ENCODE data around the gene PHLDA2.
A peak's percentile ranks its signal among the peaks of the same experiment; 100 is the strongest.

PHLDA2 gene

DNA sequence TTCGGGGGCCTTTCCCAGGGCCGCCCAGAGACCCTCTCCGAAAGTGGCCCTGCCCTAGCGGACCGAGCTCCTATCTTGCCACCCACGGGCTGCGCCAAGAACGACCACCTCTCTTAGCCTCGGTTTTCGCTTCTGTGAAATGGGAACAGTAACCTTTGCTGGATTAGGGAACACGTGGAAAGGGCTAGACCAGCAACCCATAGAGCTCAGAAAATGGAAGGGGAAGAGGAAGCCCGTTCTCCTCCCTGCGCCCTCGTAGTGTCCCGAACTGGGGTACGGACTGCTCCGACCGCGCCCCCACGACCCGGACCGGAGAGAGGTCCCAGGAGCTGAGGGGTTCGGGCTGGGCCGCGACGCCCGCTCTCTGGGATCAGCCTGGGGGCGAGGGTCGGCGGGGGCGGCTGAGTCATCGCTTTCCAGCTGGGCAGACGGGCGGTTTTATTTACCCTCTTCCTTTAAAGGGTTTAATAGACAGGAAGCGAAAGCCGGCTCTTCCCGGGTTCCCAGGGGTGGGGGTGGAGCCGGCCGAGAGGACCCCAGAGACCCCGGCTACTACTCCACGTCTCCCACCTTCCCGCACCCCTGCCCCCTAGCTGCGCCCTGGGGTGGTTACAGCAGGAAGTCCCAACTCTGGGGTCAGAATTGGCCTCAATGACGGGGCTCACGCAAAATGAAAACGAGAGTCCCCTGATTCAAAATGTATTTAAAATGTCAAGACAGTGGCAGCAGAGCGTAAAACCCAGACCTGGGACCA, 907 bp upstream of the PHLDA2 start:
- peak; percentile 34 for DNase-seq (ENCODE audit: low spot score)

DNA sequence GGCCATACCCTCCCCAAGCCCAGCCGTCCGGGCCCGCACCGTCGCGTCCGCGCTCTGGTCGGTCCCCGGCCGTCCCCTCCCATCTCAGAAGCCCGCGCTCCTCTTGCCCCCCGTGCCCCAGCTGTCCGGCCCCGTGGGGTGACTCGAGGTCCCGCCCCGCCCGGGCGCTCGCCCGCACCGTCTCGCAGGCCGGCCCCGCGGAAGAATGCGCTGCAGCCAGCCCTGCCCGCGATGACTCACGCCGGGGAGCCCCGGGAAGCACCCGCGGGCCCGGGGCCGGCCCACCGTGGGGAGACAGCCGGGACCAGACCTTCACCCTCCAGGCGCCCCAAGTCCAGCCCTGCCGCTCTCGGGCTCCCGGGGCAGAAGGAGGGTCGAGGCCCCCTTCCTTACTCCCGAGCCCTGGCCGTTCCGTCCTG, 320 bp upstream of the PHLDA2 start:
- peak; percentile 93 for DNase-seq (ENCODE audit: low spot score)

DNA sequence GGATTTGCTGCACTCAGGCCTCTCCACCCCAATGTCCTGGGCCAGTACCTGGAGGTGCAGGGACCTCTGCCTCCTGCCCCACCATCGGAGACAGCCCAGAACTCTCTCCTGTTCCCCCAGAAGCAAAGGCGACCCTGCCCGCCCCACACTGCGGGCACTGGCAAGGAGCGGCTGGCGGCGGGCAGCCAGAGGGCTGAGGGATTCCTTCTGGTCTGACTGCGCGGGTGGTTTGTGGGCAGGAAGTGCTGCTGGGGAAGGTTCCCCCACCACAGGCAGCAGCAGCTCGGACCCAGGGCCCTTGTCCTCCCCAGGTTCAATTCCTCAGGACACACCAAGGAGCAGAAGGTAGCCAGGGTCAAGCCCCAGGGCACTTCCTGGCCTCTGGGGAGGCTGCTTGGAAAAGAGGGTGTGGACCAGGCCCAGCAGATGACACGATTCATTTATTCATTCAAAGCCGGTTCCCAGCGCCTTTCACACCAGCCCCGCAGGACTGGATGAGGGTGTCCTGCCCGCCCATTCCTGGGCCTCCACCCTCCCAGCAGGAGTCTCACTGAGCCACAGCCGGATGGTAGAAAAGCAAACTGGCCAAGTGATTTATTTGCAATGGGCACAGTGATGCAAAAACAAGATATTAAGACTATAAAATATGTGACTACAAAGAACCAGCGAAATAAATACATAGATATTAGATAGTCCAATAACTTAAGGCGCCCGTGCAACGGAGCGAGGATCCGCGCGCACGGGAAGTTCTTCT, 1.2 kb downstream of the PHLDA2 start:
- DNase-seq (ENCODE audit: low spot score) = peak; percentile 48

DNA sequence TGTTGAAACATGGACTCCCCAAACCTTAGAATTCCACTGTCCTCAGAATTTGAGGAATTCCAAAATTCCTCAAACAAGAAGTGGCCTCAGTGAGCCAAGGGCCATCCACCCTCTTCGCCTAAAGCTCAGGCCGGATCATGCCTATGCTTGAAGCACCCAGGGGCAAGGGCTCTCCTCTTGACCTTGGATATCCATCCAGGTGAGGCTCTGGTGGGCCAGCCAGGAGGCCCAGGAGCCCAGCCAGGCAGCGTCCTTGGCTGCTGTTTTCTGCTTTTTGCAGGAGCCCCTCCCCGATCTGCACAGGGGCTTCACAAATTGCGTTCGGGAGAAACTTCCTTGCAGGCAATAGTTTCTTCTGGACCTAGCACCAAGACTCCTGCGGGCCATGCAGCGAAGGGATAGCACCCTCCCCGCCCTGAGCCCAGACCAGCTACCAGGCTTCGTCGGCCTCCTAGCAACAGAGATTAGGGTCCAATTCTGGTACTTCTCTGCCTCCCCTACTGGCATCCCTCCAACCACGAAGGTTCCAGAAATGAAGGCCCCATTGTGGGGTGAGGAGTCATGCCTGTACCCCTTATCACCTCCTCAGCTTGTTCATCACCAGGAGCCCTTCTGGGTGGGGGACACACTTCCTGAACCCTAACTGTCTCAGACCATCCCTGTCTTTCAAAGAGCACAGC, 2.0 kb downstream of the PHLDA2 start:
- no peak for DNase-seq (ENCODE audit: low spot score)

DNA sequence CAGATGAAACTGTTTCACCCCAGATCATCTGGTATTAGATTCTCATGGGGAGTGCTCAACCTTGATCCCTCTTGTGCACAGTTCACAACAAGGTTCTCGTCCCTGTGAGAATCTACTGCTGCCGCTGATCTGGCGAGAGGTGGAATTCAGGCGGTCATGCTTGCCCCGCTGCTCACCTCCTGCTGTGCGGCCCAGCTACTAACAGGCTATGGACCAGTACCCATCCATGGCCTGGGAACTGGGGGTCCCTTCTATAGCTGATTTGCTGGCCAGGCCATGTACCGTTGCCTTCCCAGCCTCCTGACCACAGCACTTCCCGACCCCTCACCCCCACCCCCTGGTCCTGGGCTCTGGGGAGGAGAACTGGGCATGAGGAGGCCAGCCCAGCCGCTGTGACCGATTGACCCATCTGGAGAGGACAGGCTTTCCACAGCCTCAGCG, 2.6 kb downstream of the PHLDA2 start:
- no peak for DNase-seq (ENCODE audit: low spot score)

DNA sequence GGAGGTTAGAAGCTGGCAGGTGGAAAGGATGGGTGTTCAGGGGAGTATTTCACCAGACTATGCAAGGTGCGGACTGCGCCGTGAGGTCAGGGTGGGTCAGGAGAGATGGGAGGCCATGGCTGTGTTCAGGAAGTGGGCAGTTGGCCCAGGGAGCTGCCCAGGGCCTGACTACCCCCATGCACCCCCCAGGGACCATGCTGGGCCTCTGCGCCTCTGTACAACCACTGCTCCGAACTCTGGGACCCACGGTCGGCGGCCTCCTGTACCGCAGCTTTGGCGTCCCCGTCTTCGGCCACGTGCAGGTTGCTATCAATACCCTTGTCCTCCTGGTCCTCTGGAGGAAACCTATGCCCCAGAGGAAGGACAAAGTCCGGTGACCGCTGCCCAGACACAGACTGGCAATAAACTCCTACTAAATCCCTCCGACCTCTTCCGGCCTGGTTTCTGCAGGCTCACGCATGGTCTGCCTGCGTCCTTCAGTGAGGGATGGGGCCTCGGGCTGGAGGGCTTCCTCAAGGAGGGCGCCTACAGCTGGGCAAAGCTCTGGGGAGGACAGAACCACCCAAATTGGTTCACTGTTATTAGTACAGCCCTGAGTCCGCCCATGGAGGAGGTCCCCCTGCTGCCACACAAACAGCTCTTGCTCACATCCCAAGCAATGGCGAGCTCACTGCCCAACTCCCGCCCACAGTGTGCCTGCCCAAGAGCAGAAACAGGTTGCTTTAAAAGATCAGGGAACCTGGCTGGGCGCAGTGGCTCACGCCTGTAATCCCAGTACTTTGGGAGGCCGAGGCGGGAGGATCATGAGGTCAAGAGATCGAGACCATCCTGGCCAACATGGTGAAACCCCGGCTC, 4.2 kb downstream of the PHLDA2 start:
- no peak for DNase-seq (ENCODE audit: low spot score)

DNA sequence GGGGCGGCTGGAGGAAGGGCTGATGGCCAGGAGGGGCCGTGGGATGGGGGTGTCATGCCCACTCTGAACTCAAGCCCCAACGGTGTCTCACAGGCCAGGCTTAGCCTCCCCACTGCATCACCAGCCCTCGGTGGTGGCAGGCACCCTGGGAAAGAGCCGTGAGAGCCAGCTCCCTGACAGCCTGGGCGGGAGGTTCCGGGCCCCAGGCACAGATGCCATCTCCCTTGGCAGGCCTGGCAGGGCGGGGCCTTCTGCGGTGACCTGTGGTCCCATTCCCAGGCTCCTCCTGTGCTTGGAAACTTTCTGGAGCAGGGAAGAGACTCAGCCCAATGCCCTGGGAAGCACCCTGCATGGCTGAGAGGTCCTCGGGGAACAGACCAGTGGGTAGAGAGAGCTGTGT, 4.8 kb downstream of the PHLDA2 start:
- no peak for DNase-seq (ENCODE audit: low spot score)

DNA sequence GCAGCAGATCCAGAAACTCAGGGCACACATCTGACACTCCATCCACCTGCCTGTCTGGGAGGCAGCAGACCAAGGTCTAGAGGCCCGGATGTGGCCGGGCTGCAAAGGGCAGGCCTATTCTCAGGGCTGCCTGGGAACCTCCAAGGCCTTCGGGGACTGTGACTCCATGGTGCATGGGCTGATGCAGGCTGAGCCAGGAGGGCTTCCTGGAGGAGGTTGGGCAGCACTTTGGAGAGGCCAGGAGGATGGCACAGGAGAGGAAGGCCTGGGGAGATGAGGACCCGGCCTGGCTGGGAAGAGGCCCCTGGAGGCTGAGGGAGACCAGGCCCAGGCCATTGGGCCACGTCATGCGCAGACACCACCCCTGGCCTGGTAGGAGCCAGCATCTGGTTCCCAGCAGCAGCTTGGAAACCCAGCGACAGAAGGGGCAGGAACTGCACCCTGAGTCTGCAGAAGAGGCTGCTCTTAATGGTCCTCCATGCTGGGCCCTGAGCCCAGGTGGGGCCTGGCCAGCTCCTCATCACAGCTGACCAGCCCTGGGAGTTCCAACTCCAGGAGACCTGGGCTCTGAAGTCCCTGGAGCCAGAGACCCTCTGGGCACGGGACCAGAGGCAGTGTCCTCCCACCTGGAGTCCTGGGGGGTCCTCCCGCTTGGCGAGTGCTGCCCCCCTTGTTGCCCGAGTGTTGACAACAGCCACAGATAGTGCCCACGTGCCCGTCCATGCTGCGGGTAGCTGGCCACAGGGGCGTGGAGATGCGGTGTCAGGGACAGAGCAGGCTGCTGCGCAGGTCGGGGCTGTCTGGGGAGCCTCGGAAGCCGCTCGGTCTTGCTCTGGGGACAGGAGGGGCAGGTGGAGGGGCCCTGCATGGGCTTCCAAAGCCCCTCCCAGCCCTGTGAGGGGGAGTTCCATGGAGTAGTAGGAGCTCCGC, 5.5 kb downstream of the PHLDA2 start:
- DNase-seq (ENCODE audit: low spot score) = no peak

DNA sequence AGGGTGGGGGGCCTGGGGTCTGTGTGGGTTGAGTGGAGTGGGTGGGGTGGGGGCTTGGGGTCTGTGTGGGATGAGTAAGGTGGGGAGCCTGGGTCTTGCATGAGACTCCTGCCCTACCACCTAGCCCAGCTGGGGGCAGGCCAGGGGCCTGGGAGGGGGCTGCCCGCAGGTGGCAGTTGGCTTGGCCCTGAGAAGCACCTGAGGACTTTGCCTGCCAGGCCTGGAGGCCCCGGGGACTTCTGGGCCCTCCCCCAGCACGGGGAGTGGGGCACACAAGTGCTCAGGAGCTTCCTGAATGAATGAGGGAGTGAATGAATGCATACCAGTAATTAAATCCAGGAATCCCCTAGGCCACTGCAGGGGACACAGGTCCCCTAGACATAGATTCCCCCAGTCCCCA, 6.6 kb downstream of the PHLDA2 start:
- no peak for DNase-seq (ENCODE audit: low spot score)

DNA sequence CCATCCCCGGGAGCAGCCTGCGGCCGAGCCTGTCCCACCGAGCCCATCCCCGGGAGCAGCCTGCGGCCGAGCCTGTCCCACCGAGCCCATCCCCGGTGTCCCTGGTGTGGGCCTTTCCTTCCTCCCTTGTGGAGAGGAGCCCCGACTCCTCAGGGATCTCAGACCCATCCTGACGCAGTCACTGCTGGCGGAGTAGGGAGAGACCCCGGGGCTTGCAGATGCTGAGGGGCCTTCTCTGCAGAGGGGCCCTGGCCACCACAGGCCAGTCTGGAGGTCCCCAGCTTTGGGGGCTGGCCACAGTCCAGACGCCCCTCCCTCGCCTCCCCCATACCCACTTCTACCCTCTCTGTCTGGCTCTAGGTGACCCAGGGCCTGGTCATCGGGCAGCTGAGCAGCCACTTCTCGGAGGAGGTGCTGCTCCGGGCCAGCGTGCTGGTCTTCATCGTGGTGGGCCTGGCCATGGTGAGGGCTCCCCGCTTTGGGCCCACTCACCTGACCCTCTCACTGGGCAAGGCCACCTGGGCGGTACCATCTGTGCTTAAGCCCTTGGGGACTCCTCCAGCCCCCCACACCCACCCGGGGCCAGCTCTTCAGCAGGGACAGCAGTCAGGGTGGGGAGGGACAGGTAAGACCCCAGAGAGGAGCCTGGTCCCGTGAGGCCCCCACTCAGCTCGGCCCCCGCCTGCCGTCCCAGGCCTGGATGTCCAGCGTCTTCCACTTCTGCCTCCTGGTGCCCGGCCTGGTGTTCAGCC, 7.3 kb downstream of the PHLDA2 start:
- DNase-seq (ENCODE audit: low spot score) = no peak

DNA sequence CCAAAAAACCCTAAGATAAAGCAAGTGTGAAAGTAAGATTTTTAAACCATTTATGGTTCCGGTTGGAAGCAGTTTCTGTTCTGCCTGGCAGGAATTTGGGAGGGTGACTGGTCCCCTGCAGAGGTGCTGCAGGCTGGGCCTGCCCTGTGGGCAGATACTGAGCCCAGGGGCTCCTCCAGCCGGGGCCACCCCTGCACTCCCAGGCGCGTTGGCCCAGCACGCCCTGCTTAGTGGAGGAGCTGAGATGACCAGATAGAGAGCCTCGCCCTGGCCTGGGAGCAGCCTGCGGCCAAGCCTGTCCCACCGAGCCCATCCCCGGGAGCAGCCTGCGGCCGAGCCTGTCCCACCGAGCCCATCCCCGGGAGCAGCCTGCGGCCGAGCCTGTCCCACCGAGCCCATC, 8.0 kb downstream of the PHLDA2 start:
- DNase-seq (ENCODE audit: low spot score) = no peak

DNA sequence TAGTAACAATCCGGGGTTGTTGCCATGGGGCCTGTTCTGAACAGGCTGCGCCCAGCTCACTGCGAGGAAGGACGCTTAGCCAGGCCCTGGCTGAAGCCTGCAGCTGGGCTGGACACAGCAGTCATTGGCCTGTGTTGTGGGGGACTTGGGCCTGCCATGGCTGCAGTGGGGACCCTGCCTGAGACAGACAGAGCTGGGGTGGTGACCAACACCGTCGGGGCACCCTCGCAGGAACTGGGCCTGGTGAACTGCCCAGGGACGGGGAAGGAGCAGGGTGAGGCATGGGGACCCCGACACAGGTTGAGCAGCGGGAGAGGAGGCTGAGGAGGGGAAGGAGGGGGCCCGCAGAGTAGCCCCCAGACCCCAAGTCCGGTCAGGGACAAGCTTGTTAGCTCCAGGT, 8.9 kb downstream of the PHLDA2 start:
- no peak for DNase-seq (ENCODE audit: low spot score)

DNA sequence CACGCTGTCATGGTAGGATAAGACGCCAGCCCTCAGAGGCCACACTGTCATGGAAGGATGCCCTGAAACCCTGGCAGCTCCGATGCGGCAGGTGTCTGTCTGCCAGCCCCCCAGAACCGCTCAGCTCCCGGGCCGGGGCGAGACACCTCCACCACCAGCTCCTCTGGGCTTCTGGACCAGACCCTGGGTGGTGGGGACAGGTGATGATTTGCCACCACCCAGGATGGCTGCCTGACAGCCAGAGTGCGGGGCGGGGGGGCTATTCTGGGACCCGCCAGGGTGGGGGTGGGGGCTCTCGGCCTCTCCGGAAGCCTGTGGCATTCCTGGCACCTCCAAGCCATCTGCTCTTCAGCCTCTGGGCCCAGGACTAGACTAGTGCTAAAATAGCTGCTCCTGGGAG, 9.4 kb downstream of the PHLDA2 start:
- no peak for DNase-seq (ENCODE audit: low spot score)

DNA sequence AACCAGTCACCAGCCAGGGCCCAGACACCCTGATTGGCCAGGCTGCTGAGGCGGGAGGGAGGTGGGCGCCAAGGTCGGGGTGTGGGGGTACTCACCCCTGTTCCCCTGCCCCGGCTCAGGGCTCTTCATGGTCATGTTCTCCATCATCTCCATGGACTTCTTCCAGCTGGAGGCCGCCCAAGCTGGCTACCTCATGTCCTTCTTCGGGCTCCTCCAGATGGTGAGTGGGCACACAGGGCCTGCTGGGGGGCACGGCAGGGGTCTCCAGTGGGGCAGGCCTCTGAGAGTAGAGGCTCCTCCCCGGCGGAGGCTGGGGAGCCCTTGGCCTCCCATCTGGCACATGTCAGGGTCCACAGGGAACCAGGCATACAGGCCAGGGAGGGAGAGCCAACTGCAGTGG, 10.0 kb downstream of the PHLDA2 start:
- DNase-seq (ENCODE audit: low spot score) = no peak

DNA sequence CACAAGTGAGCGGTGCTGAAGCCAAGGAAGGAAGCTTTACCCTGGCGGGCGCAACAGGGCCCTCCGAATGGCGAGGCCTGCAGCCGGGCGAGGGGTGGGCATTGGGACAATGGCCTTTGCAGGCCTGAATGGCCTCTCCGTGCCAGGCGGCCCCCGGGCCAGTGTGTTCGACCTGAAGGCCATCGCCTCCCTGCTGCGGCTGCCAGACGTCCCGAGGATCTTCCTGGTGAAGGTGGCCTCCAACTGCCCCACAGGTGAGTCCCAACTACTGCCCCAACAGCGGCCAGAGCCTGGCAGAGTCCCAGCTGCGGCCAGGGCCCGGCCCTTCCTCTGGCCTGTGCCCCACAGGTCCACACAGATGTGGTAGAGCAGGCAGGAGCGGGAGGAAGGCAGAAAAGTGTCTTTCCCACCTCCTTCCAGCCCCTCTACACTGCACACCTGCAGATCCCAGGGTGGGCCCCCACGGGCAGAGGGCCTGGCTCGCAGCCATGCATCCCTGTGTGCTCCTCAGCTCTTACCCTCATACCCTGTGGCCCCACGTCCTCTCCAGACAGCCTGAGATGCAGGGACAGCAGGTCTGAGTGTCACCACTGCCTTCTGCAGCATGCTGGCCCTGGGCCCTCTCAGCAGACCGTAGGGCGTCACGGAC, 11.3 kb downstream of the PHLDA2 start:
- no peak for DNase-seq (ENCODE audit: low spot score)

DNA sequence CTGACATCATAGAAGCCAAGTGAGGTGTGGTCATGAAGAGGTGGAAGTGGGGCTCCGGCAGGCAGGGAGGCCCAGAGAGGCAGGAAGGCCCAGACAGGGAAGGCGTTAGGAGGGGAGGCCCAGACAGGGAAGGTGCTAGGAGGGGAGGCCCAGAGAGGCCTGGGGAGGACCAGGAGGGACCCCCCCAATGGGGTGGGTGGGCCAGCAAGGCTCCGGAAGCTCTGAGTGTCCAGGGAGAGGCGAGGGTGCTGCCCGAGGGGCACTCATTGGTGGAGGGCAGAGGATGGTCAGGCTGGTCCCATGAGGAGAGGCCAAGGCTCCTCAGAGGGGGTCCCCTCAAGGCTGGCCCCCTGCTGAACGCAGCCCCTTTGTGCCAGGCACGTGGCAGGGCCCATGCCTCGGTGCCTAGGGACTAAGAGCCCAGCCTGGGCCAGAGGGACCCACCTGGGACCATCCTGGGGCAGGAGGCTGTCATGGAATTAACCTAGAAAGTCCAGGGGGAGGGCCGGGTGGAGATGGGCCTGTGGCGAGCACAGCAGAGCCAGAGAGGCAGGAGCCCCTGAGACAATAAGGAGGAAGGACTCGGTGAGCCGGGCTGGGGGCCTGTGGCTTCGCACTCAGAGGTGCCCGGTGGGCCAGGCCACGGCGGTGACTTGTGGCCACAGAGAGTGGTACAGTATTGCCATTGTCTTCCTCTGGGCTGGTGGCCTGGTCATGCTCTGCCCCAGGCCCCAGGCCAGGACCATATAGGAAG, 12.2 kb downstream of the PHLDA2 start:
- no peak for DNase-seq (ENCODE audit: low spot score)

DNA sequence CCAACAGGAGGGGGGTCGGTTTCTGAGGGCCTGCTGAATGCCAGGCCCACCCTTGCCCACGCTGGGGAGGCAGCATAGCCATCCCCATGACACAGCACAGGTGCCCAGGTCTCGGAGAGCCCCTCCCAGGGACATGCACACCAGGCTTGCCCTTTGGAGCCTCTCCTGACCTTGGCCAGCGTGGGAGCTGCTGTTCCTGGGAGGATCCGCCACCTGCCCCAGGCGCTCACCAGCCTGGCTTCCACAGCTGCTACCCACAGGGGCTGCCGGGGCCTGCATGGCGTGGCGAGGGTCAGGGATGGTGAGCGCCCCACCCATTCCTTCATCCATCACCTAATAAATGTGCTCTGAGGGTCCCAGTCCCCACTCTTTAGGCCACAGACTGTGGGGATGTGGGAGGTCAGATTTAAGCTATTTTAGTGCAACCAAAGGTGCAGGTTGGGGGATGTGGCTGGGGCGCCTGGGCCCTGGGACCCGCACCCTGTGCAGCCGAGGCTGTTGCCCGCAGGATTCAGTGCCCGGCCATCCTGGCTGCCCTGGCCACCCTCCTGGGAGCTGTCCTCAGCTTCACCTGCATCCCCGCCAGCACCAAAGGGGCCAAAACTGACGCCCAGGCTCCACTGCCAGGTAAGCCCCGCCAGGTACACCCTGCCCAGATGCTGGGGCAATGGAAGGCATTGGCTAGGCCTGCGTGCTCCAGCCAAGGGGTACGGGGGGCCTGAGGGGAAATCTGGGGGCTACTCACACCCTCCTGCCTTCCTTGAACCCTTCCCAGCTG, 12.9 kb downstream of the PHLDA2 start:
- no peak for DNase-seq (ENCODE audit: low spot score)

DNA sequence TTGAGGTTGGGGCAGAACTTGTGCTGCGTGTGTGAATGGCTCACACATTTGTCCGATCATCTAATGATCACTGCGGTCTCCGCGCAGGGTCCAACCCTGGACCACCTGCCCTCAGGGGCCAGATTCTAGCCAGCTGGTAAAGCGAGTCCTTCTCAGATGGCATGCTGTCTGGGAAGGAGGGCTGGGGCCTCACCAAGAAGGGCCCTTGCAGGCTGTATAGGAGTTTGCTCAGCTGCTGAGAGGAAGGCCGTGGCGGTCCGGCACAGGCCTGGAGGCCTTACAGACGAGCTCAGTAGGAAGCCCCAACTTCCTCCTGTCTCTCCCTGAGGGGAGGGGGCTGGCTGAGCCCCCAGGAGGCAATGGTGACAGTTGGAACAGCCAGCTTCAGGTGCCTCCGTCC, 13.7 kb downstream of the PHLDA2 start:
- DNase-seq (ENCODE audit: low spot score) = no peak

Measured in AG08395 (cell line).